ENCODE results near the gene ARHGEF39.

The ARHGEF39 gene, protein sequence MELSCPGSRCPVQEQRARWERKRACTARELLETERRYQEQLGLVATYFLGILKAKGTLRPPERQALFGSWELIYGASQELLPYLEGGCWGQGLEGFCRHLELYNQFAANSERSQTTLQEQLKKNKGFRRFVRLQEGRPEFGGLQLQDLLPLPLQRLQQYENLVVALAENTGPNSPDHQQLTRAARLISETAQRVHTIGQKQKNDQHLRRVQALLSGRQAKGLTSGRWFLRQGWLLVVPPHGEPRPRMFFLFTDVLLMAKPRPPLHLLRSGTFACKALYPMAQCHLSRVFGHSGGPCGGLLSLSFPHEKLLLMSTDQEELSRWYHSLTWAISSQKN
- long read RNA-seq, transcript ARHGEF39-201 (9 exons, 3,769 nt) = major isoform, 20 of 54 reads
- long read RNA-seq, partial matches to known transcripts = 10 of 54 reads
- long read RNA-seq, other reads (novel, unspliced or antisense) = 24 of 54 reads

GRCh38 chr9:35664531-35665470 is at the start of gene ARHGEF39:
Gene ARHGEF39 (minus strand): TSS chr9:35665195. CDS start chr9:35665169, 26 bp downstream.
- DNase-seq (ENCODE audit: low read depth in 1 of 2, low spot score in 1 of 2) = peak; percentile 81 to 83

GRCh38 chr9:35714123-35714522 is 49.1 kb upstream of the ARHGEF39 start:
- DNase-seq (ENCODE audit: low read depth in 1 of 2, low spot score in 1 of 2) = no peak
- Histone ChIP-seq H3K27me3 (ENCODE audit: insufficient read depth, poor library complexity, severe bottlenecking) (no peaks in the 10 kb centered on the region), H3K27ac (replicated peaks) (no peak overlapping the region), H3K4me3 (replicated peaks; ENCODE audit: insufficient read depth, low read length) (no peak overlapping the region)
- TF ChIP-seq REST (IDR thresholded peaks at IDR 0.05; ENCODE audit: insufficient replicate concordance, low read depth) = no peak
- TF ChIP-seq POLR2AphosphoS5 (IDR thresholded peaks at IDR 0.05; ENCODE audit: low read depth) = no peak
- no peak for TF ChIP-seq GABPA (IDR thresholded peaks at IDR 0.05; ENCODE audit: low read depth)
- TF ChIP-seq CTCF (IDR thresholded peaks at IDR 0.05; ENCODE audit: insufficient read depth, low read length) = no peak
- TF ChIP-seq SPI1 (IDR thresholded peaks at IDR 0.05; ENCODE audit: borderline replicate concordance, low read depth) = no peak

More at GRCh38 chr9:35664531-35665470, at the start of gene ARHGEF39:
- TF ChIP-seq SPI1 (IDR thresholded peaks at IDR 0.05; ENCODE audit: borderline replicate concordance, low read depth) = no peak
- TF ChIP-seq CTCF (IDR thresholded peaks at IDR 0.05; ENCODE audit: insufficient read depth, low read length) = no peak
- no peak for TF ChIP-seq REST (IDR thresholded peaks at IDR 0.05; ENCODE audit: insufficient replicate concordance, low read depth)
- peak; percentile 64 for TF ChIP-seq GABPA (IDR thresholded peaks at IDR 0.05; ENCODE audit: low read depth)
- peak; percentile 85 for TF ChIP-seq POLR2AphosphoS5 (IDR thresholded peaks at IDR 0.05; ENCODE audit: low read depth)
- H3K27ac ChIP-seq (replicated peaks) = peak within 1 kb of the TSS; percentile 74
- no peaks in the 10 kb centered on the region for H3K27me3 ChIP-seq (ENCODE audit: insufficient read depth, poor library complexity, severe bottlenecking)
- peak within 1 kb of the TSS; percentile 64 for H3K4me3 ChIP-seq (replicated peaks; ENCODE audit: insufficient read depth, low read length)

- no peaks in the 10 kb centered on the region for H3K27me3 ChIP-seq (ENCODE audit: insufficient read depth, poor library complexity, severe bottlenecking)
- H3K4me3 ChIP-seq (replicated peaks; ENCODE audit: insufficient read depth, low read length) = no peak overlapping the region
- TF ChIP-seq POLR2AphosphoS5 (IDR thresholded peaks at IDR 0.05; ENCODE audit: low read depth) (no peak), SPI1 (IDR thresholded peaks at IDR 0.05; ENCODE audit: borderline replicate concordance, low read depth) (no peak), GABPA (IDR thresholded peaks at IDR 0.05; ENCODE audit: low read depth) (no peak), REST (IDR thresholded peaks at IDR 0.05; ENCODE audit: insufficient replicate concordance, low read depth) (no peak), CTCF (IDR thresholded peaks at IDR 0.05; ENCODE audit: insufficient read depth, low read length) (no peak)
- H3K27ac ChIP-seq (replicated peaks) = no peak overlapping the region
- no peak for DNase-seq (ENCODE audit: low read depth in 1 of 2, low spot score in 1 of 2)
These were observed 48.6 kb upstream of the ARHGEF39 start for GRCh38 chr9:35713578-35713977.
